GM06990 (cell line): Measurements from ENCODE around the gene TTI1.

Experiments
- DNase-seq: peaks from one replicate; pipeline ENCODE4 v3.0.0-alpha.2; 2011; ENCODE audit not compliant: insufficient read length; ENCODE audit errors: extremely low read depth
- H3K27me3 ChIP-seq: replicated peaks from 2 replicates; pipeline ENCODE4 v1.6.0; 2011; ENCODE audit warnings: low read length; ENCODE audit not compliant: control insufficient read depth, insufficient read depth
- H3K36me3 ChIP-seq: 2 replicates; pipeline ENCODE4 v1.5.1; 2011; ENCODE audit warnings: low read length; ENCODE audit not compliant: control insufficient read depth, insufficient read depth
- H3K4me3 ChIP-seq: replicated peaks from 2 replicates; pipeline ENCODE4 v1.5.1; 2011; ENCODE audit warnings: low read depth, mild to moderate bottlenecking, control low read depth, low read length
- CTCF ChIP-seq: IDR thresholded peaks from 2 replicates; pipeline ENCODE4 v1.5.1; 2011; ENCODE audit warnings: low read length, control low read depth, mild to moderate bottlenecking, inconsistent platforms; ENCODE audit not compliant: insufficient read depth, poor library complexity, severe bottlenecking

The TTI1 gene

DNA sequence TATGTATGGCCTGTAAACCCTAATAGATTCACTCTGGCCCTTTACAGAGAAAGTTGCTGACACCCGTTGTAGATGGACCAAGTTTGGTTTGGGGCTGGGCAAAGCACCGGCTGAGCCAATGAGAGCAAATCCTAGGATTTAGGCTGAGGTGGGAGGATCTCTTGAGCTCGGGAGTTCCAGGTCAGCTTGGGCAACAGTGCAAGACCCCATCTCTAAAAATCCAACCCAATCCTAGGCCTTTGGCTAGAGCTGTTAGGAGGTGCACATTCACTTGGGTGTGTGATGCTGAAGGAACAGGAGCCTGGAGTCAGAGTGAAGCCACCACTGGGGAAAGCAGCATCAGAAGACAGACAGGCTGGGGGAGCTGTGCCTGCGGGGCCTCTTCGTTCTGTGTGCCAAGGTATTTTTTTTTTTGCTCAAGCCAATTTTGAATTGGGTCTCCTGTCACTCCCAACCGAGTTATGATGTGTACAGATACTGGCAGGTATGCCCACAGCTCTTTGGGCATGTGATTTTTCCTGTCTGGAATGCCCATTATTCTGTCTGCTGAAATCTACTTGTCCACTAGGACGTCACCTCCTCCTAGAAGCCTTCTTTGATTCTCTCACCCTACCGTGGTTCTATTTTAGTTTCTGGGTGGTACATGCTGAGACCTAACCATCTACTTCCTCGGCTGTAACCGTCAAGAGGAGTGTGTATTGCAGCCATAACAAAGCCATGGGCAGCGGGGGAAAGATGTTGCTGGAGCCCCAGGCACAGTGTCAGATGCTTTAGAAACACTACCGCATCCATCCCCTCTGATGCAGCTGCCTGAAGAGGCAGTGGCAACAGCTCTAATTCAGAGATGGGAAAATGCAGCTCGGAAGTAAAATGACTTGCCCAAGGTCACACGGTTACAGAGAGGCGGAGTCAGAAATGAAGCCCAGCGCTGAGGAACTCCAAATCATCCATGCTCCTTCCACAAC, 54.0 kb downstream of the TTI1 start:
- H3K4me3 ChIP-seq, result no peak overlapping the region
- no peaks in the 10 kb centered on the region for H3K27me3 ChIP-seq
- DNase-seq, result no peak
- no peak for TF ChIP-seq CTCF
- no peaks in the 10 kb centered on the region; the same call in 1 of the 2 replicates for H3K36me3 ChIP-seq

DNA sequence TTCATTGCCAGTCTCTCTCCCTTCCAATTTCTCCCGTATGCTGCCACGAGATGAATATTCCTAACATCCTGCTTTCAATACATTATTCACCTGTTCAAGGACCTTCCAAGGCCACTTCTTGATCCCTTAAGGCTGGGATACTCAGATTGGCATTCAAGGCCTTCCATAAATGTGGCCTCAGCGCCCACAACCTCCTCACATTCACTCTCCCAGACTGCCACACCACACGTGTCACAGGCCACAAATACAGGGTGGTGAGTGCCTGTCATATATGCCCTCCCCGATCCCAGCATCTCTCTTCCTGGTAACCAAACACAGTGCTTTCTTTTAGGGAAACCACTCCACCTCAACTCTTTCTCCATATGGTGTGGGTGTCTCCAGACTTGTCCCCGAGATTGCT, 55.5 kb downstream of the TTI1 start:
- no peaks in the 10 kb centered on the region for H3K27me3 ChIP-seq
- DNase-seq, result no peak
- no peak overlapping the region for H3K4me3 ChIP-seq
- no peaks in the 10 kb centered on the region; the same call in 1 of the 2 replicates for H3K36me3 ChIP-seq
- TF ChIP-seq CTCF, result no peak

GRCh38 chr20:37977338-37977737, 55.9 kb downstream of the TTI1 start:
- Histone ChIP-seq H3K36me3 (no peaks in the 10 kb centered on the region; the same call in 1 of the 2 replicates), H3K4me3 (no peak overlapping the region), H3K27me3 (no peaks in the 10 kb centered on the region)
- DNase-seq, result no peak
- no peak for TF ChIP-seq CTCF

DNA sequence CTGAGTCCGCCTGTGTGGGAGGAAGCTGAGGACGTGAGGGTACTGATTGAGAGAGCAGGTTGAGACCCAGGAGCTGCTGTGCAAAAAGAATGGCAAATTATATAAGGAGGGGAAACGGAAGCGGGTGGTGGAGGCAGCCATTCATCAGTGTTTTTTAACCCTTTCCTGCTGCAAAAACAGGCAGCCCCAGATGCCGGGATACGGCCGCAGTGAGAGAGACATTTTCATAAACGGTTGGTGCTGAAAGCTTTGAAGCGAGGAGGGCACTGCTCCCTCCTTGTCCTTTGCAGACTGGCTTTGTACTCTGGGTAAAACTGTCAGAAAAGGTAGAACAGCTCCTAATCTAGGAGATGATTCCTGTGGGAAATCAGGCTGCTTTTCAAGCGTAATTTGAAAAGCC, 56.4 kb downstream of the TTI1 start:
- Histone ChIP-seq H3K36me3 (no peaks in the 10 kb centered on the region; the same call in 1 of the 2 replicates), H3K27me3 (no peaks in the 10 kb centered on the region), H3K4me3 (no peak overlapping the region)
- TF ChIP-seq CTCF, result no peak
- DNase-seq, result no peak

DNA sequence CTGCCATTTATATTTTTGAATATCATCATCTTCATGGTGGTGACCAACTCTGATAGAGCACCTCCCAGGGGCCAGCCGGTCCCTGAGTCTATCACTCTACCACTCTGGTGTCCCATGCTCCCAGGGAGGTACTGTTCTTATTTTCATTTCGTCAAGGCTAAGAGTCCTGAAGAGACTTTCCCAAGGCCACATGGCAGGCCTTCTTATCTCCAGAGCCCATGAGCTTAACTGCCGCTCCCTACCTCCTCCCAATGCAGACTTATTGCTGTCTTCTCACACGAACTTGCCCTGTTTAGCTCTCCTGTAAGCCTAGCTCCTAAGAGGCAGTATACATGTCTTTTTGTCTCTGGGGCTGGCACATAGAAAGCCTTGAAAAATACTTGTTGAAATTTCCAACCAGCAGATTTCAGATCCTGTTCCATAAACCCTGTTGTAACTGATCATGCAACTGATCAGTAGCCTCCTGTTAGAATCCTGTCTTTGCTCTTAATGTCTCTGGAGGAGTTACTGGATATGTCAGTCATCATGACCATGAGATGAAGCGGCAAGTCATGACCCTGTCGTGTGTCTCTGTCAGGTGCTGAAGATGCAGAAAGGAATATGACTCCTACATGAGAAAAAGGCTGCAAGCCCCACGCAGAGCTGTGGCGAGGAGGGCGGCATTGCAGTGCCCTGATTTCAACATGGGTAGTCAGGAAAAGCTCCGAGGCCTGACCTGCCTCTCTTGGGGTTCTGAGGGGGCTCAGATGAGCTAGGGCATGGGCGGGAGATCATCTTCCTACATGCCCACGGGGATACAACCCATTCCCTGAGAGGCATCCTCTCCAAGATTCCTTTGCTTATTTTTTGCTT, 60.0 kb downstream of the TTI1 start:
- TF ChIP-seq CTCF, result no peak
- DNase-seq, result no peak
- H3K4me3 ChIP-seq, result no peak overlapping the region
- H3K27me3 ChIP-seq, result no peaks in the 10 kb centered on the region
- H3K36me3 ChIP-seq, result no peaks in the 10 kb centered on the region
